HG03060 (cell line): ENCODE results near the gene AGRN.
"Not testable (repeated sequence)": the region's sequence is repeated elsewhere in the genome, so short reads cannot be mapped to it uniquely, and the experiment has no call there.

Experiments
- ATAC-seq: cut with Tn5 transposase; IDR thresholded peaks from one replicate; pipeline ENCODE4 v1.9.1; 2021; ENCODE audit warnings: low read depth, moderate number of reproducible peaks; ENCODE audit not compliant: unreplicated experiment

Gene AGRN

DNA sequence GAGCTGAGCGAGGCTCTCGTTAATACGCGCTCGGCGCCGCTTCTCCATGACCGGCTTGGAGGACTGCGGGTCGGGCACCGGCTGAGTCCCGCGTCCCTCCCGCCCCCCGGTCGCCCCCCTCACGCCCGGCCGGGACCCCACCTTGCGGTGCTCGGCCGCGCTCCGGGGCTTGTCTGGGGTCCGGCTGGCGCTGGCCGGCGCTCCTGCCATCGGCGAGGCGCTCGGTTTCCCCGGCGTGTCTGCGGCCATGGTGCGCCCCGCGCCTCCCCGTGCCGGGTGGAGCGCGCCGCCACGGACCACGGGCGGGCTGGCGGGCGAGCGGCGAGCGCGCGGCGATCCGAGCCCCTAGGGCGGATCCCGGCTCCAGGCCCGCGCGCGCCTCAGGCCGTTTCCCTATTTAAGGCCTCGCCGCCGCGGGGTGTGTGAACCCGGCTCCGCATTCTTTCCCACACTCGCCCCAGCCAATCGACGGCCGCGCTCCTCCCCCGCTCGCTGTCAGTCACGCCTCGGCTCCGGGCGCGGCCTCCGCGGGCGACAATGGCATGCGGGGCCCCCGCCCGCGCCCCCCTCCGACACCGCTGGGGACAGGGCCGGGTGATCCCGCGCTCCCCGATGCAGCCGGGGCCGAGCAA is 20.1 kb upstream of the AGRN start, which contains the start of gene HES4:
Gene HES4, minus strand, starts transcription at position 373 of the 632 bp plus-strand sequence. Its CDS starts 124 bp downstream, at position 249.
- ATAC-seq = no peak

DNA sequence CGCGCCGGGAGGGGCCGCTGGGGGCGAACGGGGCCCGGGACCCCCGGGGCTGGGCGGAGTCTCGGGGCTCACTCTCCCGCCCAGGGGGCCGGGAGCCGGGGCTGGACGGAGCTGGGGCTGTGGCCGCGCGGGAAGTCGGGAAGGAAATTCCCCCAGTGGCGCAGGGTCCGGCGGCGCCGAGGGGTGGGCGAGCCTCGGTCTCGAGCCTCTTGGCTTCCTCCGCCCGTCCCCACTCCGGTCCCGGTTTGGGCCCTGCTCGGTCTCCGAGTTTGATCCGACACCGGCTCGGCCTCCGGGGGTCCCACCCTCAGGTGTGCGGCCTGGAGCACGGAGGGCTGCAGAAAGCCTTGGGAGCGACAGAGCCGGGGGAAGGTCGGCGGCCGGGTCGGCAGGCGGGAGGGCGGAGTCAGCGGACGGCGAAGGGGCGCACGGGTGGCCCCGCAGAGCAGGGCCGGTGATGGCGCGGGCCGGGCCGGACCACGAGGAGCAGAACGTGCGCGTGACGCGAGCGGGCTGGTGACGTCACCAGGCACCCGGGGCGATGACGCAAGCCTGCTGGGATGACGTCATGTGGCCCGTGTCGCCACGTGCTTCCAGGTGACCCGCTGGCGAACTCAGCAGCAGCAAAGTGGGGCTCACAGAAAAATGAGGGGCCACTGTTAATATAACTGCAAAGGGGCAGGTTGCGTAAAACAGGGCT is 19.4 kb upstream of the AGRN start:
- ATAC-seq = no peak

DNA sequence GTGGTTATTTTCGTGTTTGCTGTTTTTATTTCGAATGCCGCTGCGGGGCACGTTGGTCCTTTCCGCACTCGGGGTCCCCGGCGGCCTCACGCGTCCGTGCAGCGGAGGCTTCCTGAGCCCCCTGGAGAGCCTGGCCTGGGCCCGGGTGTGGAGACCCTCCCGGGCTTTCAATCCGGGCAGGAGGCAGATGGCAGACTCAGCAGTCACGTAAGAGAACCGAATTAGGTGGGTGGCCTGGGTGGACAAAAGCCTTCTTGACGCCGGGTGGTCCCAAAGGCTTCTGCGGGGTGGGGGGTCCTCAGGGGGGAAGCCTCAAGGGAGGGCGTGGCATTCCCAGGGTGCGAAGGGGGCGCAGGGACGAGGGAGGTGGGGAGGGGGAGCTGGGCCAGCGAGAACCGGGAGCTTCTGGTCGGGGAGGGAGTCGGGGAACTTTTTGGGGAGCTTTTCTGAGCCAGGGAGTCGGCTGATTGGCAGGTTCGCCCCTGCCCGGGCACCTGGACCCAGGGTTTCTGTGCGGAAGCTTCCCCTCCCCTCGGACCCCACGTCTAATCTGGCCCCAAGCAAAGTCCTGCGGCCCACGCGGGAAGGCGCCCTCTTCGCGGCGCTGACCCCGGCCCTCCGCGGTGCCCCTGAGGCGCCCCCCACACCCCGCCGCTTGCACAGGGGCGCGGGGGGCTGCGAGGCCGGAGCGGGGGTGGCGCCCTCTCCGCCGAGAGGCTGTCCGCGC is 18.7 kb upstream of the AGRN start:
- no peak for ATAC-seq

DNA sequence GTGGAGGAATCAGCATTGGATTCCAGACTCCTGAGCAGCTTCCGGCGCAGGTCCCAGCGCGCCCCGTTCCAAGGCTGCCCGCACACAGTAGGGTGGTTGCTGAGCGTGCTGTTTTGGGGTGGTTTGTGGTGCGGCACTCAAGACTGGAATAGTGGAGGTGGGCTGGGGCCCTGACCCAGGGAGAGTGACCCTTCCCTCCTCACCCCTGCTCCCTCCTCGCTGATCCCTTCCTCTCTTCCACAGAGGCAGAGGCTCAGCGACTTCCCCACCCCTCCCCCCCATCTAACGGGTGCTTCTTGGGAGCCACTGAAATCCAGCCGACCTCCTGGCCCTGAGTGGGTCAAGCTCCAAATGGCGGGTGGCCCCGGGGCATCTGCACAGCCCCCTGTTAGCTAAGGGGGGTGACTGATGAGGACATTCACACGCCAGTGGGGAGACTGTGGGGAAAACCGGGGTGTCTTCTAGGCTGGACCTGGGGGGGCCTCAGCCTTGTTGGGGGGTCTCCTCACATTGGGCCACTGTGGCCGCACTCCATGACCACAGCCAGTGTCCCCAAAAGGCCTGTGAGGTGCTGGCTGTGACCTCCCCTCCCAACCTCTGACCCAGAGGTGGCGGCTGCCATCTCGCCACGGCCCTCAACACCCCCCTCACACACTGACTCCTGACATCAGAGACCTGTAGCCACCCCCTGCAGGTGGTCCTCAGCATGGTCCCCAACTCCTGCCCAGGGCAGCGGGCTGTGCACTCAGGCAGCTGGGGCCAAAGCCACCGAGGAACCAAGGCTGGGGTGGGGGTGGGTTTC is 16.1 kb upstream of the AGRN start:
- no peak for ATAC-seq

DNA sequence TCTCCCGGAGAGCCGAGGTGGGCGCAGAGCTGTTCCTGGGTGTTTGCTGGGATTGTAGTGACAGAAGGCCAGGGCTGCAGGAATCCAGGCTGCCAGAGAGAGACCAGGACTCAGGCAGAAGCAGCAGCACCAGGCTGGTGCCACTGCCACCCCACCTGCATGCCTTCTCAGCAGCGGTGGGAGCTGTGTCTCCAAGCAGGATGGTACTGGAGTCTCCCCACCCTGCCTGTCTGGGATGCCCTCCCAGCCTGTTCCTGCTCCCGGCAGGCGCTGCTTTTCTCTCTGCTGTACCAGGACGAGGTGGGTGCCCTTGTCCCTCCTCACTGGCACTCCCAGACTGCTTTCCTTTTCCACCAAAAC is 15.5 kb upstream of the AGRN start:
- ATAC-seq = no peak

DNA sequence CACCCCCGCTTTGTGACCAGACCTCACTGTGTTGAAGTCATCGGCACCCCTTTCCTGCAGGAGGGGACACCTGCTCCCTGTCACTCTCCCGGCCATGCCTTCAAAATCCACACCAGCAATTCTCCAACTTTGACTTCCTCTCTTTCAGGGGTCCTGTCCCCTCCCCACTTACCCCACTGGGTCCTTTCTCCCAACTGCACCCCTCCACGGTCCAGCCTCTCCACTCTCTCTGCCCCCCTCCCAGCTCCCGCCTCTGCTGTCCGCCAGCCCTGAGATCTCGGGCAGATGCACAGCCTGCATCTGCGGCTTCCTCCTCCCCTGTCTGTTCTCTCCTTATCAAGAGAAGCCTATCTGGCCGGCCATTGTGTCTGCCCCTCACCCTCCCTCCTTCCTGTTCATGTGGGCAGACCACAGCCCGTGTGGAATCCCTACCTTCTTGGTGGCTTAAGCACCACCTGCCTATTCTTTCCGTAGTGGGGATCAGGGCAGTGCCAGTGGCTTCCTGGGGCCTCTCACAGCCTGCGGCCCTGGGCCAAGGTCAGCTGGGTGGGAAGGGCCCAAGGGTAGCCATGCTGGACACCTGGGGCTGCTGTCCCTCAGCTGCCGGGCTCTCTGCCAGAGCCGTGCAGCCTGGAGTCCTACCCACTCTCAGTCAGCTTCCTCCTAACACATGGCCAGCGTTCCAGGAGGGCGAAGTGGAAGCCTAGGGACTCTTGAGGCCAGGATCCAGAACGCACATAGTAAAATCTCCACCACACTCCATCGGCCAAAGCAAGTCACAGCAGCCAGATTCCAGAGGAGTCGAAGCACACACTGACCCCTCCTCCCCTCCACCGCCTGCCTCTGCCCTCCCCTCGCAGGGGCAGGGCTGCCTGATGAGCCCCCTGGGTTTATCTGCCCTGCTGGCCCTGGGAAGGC is 14.9 kb upstream of the AGRN start:
- no peak for ATAC-seq

DNA sequence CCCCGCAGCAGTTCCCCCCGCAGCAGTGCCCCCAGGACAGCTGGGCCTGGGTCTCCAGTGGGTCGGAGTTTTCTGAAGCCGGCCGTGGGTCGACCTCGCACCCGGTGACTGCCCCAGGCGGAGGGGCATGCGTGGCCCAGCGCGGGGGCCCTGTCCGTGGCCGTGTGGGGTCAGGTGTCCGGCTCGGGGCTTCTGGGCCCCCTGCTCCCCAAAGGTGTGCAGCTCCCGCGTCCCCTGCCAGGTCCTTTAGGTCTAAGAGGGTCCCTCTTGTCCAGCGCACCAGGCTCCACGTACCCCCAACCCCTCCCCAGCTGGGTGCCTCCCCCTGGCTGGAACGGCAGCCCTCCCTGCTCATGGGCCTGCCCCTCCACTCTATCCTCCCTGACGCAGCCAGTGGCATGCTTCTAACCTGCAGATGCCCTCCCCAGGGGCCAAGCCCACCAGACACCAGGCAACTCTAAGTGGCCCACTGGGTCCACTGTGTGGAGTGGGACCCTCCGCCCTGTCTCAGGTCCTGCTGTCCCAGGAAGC is 14.1 kb upstream of the AGRN start:
- no peak for ATAC-seq

DNA sequence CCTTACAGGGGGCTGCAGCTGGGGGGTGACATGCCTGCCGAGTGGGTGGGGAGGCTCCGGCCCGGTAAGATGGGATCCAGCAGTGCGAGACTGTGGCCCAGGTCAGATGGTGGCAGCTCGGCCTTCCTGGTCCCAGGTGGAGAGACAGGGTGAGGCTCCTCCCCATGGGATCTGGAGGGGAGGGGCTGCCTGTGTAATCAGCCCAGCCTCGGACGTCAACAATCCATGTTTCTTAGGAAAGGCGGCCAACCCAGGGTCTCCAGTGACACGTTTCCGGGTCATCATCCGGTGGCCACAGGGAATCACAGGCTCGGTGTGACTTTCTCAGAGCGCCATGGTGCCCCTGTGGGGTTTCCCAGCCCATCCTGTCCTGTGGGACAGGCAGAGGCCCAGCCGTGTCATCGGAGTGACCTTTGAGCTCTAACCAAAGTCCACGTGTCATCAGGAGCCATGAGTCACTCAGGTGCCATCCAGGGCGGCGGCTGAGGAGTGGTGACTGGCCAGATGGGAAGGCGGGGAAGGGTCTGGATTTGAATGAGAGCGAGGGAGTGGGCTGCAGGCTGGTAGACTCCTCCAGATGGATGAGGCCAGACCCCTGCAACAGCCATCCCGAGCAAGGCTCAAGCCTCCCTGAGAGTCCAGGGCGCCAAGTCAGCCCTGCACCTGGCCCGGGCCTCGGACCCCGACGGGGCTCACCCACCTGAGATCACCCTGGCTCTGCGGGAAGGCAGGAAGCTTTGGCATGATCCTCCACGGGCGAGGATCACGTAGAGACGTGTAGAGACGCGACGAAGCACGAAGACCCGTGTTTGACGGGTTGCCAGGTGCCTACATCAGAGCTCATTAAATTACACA is 13.4 kb upstream of the AGRN start:
- no peak for ATAC-seq

DNA sequence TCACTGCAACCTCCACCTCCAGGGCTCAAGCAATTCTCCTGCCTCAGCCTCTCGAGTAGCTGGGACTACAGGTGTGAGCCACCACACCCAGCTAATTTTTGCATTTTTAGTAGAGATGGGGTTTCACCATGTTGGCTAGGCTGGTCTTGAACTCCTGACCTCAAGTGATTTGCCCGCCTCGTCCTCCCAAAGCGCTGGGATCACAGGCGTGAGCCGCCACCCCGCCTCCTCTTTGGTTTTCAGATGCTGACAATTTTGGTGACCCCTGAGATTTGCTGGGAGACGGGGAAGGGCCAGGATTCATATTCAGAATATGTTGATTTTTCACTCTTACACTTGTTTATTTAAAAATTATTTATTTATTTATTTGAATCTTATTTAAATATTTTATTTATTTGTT is 9.8 kb upstream of the AGRN start:
- ATAC-seq = not testable (repeated sequence)

DNA sequence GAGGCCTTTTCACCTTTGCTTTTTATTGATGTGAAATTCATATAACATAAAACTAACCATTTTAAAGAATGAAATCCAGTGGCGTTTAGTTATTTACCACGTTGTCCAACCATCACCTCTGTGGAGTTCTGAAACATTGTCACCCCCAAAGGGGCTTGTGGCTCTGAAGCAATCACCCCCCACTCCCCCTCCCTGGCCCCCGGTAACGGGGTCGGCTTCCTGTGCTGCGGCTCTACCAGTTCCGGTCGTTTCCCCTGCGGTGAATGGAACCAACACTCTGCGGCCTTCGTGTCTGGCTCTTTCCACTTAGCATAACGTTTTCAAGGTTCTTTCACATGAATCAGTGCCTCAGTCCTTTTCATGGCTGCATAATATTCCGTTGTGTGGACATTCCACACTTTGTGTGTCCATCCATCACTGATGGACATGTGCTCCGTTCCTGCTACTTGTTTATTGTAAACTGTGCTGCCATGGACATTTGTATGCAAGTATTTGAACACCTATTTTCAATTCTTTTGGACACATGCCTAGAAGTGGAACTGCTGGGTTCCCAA is 8.4 kb upstream of the AGRN start:
- no peak for ATAC-seq

DNA sequence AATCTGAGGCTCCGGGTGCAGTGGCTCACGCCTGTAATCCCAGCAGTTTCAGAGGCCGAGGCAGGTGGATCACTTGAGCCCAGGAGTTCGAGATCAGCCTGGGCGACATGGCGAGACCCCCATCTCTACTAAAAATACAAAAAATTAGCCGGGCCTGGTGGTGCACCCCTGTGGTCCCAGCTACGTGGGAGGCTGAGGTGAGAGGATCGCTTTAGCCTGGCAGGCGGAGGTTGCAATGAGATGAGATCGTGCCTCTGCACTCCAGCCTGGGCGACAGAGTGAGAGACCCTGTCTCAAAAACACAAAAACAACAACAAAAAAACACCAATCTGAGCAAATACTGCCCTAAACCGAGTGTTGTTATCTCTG is 7.2 kb upstream of the AGRN start:
- not testable (repeated sequence) for ATAC-seq

DNA sequence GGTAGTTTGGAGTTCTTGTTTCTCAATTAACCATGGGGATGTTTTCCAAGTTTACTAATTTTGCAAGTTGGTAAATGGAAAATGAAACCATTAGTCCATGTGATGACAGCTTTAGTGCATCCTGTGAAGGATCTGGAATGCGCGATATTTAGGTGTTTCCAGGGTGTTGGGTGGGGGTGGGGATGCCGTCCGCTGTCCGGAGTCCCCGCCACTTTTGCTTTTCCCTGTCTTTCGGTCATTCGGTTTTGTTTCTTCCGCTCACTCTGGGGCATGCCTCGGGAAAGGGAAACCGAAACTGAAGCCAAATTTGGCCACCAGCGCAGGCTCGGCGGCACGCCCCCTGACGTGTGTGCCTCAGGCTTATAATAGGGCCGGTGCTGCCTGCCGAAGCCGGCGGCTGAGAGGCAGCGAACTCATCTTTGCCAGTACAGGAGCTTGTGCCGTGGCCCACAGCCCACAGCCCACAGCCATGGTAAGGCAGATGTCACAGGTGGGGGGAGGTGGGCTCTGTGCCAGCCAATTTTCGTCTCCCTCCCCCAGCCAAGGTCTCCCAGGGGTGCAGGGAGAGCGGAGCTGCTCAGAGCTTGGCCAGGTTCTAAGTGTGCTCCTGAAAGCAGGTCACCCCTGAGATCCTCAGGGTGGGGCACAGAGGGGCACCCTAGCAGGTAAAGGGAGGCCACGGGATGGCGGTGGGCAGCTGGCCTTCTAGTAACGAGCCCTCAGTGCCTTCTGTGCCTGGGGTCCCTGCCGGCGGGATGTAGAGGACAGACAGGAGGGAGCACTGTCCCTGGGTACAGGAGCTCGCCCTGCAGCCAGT is 6.6 kb upstream of the AGRN start, which contains the start of gene ISG15:
Gene ISG15, plus strand, starts transcription at position 393 of the 817 bp plus-strand sequence. Its CDS starts 77 bp downstream, at position 470.
- no peak for ATAC-seq

DNA sequence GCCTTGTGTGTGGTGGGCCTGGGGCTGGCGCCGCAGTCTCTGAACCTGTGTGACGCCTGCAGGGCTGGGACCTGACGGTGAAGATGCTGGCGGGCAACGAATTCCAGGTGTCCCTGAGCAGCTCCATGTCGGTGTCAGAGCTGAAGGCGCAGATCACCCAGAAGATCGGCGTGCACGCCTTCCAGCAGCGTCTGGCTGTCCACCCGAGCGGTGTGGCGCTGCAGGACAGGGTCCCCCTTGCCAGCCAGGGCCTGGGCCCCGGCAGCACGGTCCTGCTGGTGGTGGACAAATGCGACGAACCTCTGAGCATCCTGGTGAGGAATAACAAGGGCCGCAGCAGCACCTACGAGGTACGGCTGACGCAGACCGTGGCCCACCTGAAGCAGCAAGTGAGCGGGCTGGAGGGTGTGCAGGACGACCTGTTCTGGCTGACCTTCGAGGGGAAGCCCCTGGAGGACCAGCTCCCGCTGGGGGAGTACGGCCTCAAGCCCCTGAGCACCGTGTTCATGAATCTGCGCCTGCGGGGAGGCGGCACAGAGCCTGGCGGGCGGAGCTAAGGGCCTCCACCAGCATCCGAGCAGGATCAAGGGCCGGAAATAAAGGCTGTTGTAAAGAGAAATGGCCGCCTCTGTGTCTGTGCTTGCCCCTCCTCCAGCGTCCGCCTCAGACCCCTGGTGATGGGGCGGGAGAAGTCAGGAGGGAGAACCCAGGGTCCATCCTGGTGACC is 5.8 kb upstream of the AGRN start:
- no peak for ATAC-seq

DNA sequence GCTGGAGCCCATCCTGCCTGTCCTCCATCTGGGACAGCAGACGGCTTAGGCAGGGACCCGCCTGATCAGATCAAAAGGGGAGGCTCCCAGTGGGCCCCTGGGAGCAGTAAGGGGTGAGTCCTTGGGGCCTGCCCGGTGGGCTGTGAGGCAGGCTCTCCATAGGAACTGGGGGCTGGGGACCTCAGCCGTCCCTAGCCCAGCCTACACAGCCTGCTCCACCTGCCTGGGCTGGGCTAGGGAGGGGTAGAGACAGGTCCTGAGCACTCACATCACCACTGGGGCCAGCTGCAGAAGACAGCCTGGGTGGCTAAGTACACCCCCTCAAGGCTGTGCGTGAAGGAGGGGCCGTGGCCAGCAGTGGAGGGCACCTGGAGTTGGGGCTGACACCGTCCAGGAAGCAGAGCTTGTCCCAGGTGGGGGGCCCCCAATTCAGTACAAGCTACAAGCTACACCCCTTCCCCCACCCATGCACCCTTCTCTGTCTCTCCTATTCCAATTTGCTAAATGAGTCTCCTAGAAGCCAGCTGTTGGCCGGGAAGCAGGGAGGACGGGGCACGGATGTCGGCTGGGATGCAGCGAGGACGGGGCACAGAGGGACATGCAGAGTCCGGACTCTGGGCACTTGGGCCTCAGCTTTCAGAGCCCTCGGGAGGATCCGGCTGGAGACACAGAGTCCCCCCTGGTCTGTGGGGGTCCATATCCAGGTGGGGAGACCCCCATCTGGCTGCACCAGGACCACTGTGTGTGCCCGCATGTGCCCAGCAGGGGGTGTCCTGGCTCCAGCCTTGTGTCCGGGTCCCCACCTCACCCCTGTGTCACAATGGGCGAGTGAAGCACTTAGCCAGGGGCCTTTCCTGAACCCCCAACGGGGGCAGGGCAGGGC is 4.9 kb upstream of the AGRN start:
- no peak for ATAC-seq

DNA sequence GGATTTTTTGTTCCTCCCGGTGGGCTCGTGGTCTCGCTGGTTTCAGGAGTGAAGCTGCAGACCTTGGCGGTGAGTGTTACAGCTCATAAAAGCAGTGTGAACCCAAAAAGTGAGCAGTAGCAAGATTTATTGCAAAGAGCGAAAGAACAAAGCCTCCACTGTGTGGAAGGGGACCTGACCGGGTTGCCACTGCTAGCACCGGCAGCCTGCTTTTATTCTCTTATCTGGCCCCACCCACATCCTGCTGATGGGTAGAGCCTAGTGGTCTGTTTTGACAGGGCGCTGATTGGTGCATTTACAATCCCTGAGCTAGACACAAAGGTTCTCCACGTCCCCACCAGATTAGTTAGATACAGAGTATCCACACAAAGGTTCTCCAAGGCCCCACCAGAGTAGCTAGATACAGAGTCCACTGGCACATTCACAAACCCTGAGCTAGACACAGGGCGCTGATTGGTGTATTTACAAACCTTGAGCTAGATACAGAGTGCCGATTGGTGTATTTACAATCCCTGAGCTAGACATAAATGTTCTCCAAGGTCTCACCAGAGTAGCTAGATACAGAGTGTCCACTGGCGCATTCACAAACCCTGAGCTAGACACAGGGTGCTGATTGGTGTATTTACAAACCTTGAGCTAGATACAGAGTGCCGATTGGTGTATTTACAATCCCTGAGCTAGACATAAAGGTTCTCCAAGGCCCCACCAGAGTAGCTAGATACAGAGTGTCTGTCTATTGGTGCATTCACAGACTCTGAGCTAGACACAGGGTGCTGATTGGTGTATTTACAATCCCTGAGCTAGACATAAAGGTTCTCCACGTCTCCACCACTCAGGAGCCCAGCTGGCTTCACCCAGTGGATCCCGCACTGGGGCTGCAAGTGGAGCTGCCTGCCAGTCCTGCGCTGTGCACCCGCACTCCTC is 2.3 kb upstream of the AGRN start:
- ATAC-seq = not testable (repeated sequence)
